ENCODE measurements around the gene NR1H4.

NR1H4 gene

GRCh38 chr12:100473716-100474150 is at the start of gene NR1H4:
Gene NR1H4 (plus strand): TSS chr12:100473866. CDS start chr12:100493324, 19,458 bp downstream.
- Histone ChIP-seq H3K4me1 (ENCODE audit: control insufficient read depth, insufficient read depth, low read length) (no peaks in the 10 kb centered on the region), H3K9me3 (ENCODE audit: control insufficient read depth, insufficient read depth, low read depth, low read length) (no peaks in the 10 kb centered on the region), H3K27ac (ENCODE audit: extremely low read depth, low read depth, low read length) (no peak within 1 kb of the TSS), H3K4me3 (ENCODE audit: low read depth, low read length) (no peak within 1 kb of the TSS), H3K36me3 (ENCODE audit: control insufficient read depth in 2 of 2, insufficient read depth in 1 of 2, low read length in 2 of 2) (no peaks in the 10 kb centered on the region)
- TF ChIP-seq ZNF138 (tag by site-specific recombination; IDR thresholded peaks at IDR 0.05; ENCODE audit: borderline replicate concordance) = no peak
- TF ChIP-seq ZNF398 (tag by site-specific recombination; IDR thresholded peaks at IDR 0.05) = no peak
- TF ChIP-seq HIC1 (tag by site-specific recombination; IDR thresholded peaks at IDR 0.05) = no peak
- no peak for TF ChIP-seq PBX3 (CRISPR knock-in tag; IDR thresholded peaks at IDR 0.05)
- TF ChIP-seq ZNF704 (tag by site-specific recombination; IDR thresholded peaks at IDR 0.05) = no peak
- no peak for TF ChIP-seq SP3 (tag by site-specific recombination; IDR thresholded peaks at IDR 0.05)
- no peak for TF ChIP-seq ZNF19 (tag by site-specific recombination; IDR thresholded peaks at IDR 0.05; ENCODE audit: low read depth)
- ChIA-PET POLR2A (no interaction called here), CTCF (interaction anchor here (0.7 kb wide), 1 partner anchor 10 kb away, joined by 3 read pairs; no protein-coding TSS in a partner anchor)

- H3K36me3 ChIP-seq (ENCODE audit: control insufficient read depth in 2 of 2, insufficient read depth in 1 of 2, low read length in 2 of 2) = no peaks in the 10 kb centered on the region
- H3K9me3 ChIP-seq (ENCODE audit: control insufficient read depth, insufficient read depth, low read depth, low read length) = no peaks in the 10 kb centered on the region
- H3K4me1 ChIP-seq (ENCODE audit: control insufficient read depth, insufficient read depth, low read length) = no peaks in the 10 kb centered on the region
- H3K4me3 ChIP-seq (ENCODE audit: low read depth, low read length) = no peak overlapping the region
- no peak overlapping the region for H3K27ac ChIP-seq (ENCODE audit: extremely low read depth, low read depth, low read length)
- CTCF ChIA-PET = interaction anchor here (2.5 kb wide), 1 partner anchor 22 kb away, joined by 15 read pairs; no protein-coding TSS in a partner anchor
- POLR2A ChIA-PET = no interaction called here
- no peak for TF ChIP-seq HIC1 (tag by site-specific recombination; IDR thresholded peaks at IDR 0.05)
- TF ChIP-seq ZNF518A (tag by site-specific recombination; conservative IDR thresholded peaks at IDR 0.05; ENCODE audit: low read depth) = no peak
- no peak for TF ChIP-seq TSHZ1 (tag by site-specific recombination; IDR thresholded peaks at IDR 0.05; ENCODE audit: borderline replicate concordance)
- TF ChIP-seq ZNF548 (tag by site-specific recombination; IDR thresholded peaks at IDR 0.05) = no peak
- TF ChIP-seq ZBTB44 (tag by site-specific recombination; IDR thresholded peaks at IDR 0.05) = no peak
- TF ChIP-seq ZNF629 (tag by site-specific recombination; IDR thresholded peaks at IDR 0.05) = no peak
- TF ChIP-seq SETDB1 (IDR thresholded peaks at IDR 0.05; ENCODE audit: insufficient read length, low read length) = no peak
Observed at GRCh38 chr12:100426145-100426544, 47.5 kb upstream of the NR1H4 start.

All from HEK293 (cell line).